Lung (tissue), 12 donors: ENCODE measurements around the gene EIF4A3. TPM values are rescaled to one million over a fixed set of nuclear protein-coding genes. Genes with fewer than 3 reads are reported as not detected.
A peak's percentile ranks its signal among the peaks of the same experiment; 100 is the strongest.

ENCODE experiments used
- ATAC-seq: fragments of 200-7000 bp; cut with Tn5 transposase; one replicate; pipeline ENCODE4 v1.9.1; 2020; ENCODE audit warnings: moderate number of reproducible peaks; ENCODE audit not compliant: insufficient read depth, low FRiP score
- DNase-seq, 3 donors: peaks; one replicate each; pipeline ENCODE4 v3.0.0-alpha.2; 2013 to 2017
- H3K27ac ChIP-seq, 2 donors: one replicate each; pipeline ENCODE4 v1.5.1; 2013; ENCODE audit warnings: mild to moderate bottlenecking in 2 of 2, moderate library complexity in 2 of 2, control low read depth in 1 of 2, inconsistent platforms in 1 of 2, low read depth in 1 of 2, low read length in 1 of 2
- H3K27me3 ChIP-seq, 3 donors: one replicate each; pipeline ENCODE4 v1.5.1; 2013; ENCODE audit warnings: low read length in 2 of 3; ENCODE audit not compliant: control insufficient read depth in 3 of 3, insufficient read depth in 3 of 3
- H3K36me3 ChIP-seq, 4 donors: one replicate each; pipeline ENCODE4 v1.5.1; 2013; ENCODE audit warnings: low read length in 4 of 4, mild to moderate bottlenecking in 1 of 4, moderate library complexity in 1 of 4; ENCODE audit not compliant: control insufficient read depth in 4 of 4, insufficient read depth in 4 of 4
- H3K4me1 ChIP-seq, 5 donors: one replicate each; pipeline ENCODE4 v1.5.1; 2013; ENCODE audit warnings: low read length in 5 of 5, mild to moderate bottlenecking in 2 of 5, moderate library complexity in 1 of 5; ENCODE audit not compliant: control insufficient read depth in 5 of 5, insufficient read depth in 5 of 5
- H3K4me3 ChIP-seq: one replicate; pipeline ENCODE4 v1.5.1; 2013; ENCODE audit warnings: mild to moderate bottlenecking, control low read depth, moderate library complexity
- H3K9ac ChIP-seq, 2 donors: one replicate each; pipeline ENCODE4 v1.5.1; 2013; ENCODE audit warnings: low read length in 2 of 2, control low read depth in 1 of 2; ENCODE audit not compliant: insufficient read depth in 1 of 2
- H3K9me3 ChIP-seq, 4 donors: one replicate each; pipeline ENCODE4 v1.5.1; 2013; ENCODE audit warnings: low read length in 3 of 4, mild to moderate bottlenecking in 1 of 4, moderate library complexity in 1 of 4; ENCODE audit not compliant: control insufficient read depth in 4 of 4, insufficient read depth in 3 of 4
- WGBS, 2 donors: extraction: QIAGEN DNeasy Blood & Tissue Kit; methylation state at CpG; one replicate each; pipeline ENCODE4 v1.1.7; 2013; 5-methylcytosine and 5-hydroxymethylcytosine counted together
- polyA plus RNA-seq, 2 donors: library from polyadenylated mRNA; stranded (reverse); fragments of 200-250 nt; gene quantifications; one replicate each; pipeline ENCODE4 v1.2.1, GENCODE V29; 2013
- total RNA-seq, 2 donors: library from RNA; depleted of rRNA in 1 of 2; stranded (reverse); fragments of >200 nt in 1 of 2; gene quantifications; one replicate each; pipeline ENCODE4 v1.2.1, GENCODE V29; 2014 to 2021
- TF ChIP-seq, protein P1 (sequence below): IDR thresholded peaks from 2 replicates; pipeline ENCODE4 v1.5.1; 2012; ENCODE audit warnings: mild to moderate bottlenecking; ENCODE audit errors: control extremely low read depth, extremely low read depth
- donor health status: control.
- donor health status: control.
- donor health status: Bipolar disorder and iron deficiency.
- donor health status: healthy.
- donor health status: DM: yes; HTN: yes; CAD: no.

Gene EIF4A3
- total and polyA plus RNA-seq, 4 donors, result 37.4 to 112 (median 62.4) TPM

- Histone ChIP-seq H3K4me3 (no peak overlapping the region), H3K27me3 (no peaks in the 10 kb centered on the region), H3K36me3 (peaks cover 0 to 6% (median 0%) of the 10 kb centered on the region in 4 donors), H3K9me3 (no peaks in the 10 kb centered on the region), H3K9ac (no peak overlapping the region), H3K4me1 (peaks cover 0 to 23% (median 5%) of the 10 kb centered on the region in 5 donors), H3K27ac (no peak overlapping the region)
- peak; percentile 55 to 78 (median 74) for DNase-seq
- WGBS, 2 donors, result 44 to 69% methylated on average over 29 of the region's 29 CpGs
- no peak for ATAC-seq
- TF ChIP-seq, protein P1, sequence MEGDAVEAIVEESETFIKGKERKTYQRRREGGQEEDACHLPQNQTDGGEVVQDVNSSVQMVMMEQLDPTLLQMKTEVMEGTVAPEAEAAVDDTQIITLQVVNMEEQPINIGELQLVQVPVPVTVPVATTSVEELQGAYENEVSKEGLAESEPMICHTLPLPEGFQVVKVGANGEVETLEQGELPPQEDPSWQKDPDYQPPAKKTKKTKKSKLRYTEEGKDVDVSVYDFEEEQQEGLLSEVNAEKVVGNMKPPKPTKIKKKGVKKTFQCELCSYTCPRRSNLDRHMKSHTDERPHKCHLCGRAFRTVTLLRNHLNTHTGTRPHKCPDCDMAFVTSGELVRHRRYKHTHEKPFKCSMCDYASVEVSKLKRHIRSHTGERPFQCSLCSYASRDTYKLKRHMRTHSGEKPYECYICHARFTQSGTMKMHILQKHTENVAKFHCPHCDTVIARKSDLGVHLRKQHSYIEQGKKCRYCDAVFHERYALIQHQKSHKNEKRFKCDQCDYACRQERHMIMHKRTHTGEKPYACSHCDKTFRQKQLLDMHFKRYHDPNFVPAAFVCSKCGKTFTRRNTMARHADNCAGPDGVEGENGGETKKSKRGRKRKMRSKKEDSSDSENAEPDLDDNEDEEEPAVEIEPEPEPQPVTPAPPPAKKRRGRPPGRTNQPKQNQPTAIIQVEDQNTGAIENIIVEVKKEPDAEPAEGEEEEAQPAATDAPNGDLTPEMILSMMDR, result no peak
Measured at GRCh38 chr17:80105762-80106161, 41.2 kb downstream of the EIF4A3 start.

DNA sequence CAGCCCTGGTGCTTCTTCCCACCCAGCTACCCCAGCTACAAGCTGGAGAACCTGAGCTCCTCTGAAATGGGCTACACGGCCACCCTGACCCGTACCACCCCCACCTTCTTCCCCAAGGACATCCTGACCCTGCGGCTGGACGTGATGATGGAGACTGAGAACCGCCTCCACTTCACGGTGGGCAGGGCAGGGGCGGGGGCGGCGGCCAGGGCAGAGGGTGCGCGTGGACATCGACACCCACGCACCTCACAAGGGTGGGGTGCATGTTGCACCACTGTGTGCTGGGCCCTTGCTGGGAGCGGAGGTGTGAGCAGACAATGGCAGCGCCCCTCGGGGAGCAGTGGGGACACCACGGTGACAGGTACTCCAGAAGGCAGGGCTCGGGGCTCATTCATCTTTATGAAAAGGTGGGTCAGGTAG lies 42.0 kb downstream of the EIF4A3 start:
- DNase-seq (no peak), ATAC-seq (no peak)

DNA sequence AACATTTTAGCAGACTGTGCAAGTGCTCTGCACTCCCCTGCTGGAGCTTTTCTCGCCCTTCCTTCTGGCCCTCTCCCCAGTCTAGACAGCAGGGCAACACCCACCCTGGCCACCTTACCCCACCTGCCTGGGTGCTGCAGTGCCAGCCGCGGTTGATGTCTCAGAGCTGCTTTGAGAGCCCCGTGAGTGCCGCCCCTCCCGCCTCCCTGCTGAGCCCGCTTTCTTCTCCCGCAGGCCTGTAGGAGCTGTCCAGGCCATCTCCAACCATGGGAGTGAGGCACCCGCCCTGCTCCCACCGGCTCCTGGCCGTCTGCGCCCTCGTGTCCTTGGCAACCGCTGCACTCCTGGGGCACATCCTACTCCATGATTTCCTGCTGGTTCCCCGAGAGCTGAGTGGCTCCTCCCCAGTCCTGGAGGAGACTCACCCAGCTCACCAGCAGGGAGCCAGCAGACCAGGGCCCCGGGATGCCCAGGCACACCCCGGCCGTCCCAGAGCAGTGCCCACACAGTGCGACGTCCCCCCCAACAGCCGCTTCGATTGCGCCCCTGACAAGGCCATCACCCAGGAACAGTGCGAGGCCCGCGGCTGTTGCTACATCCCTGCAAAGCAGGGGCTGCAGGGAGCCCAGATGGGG lies 42.5 kb downstream of the EIF4A3 start:
- 63 to 77% methylated on average over 26 of the region's 26 CpGs for WGBS, 2 donors
- Histone ChIP-seq H3K36me3 (peaks cover 0 to 6% (median 0%) of the 10 kb centered on the region in 4 donors), H3K9ac (peak overlapping the region in 1 of 2 donors; percentile 28), H3K4me1 (peaks cover 0 to 29% (median 5%) of the 10 kb centered on the region in 5 donors), H3K9me3 (no peaks in the 10 kb centered on the region), H3K27me3 (no peaks in the 10 kb centered on the region), H3K4me3 (no peak overlapping the region), H3K27ac (no peak overlapping the region)
- DNase-seq (peak; percentile 28 to 58 (median 44)), ATAC-seq (no peak)
- TF ChIP-seq, protein P1, result no peak

More for the DNA sequence above, 42.0 kb downstream of the EIF4A3 start:
- Histone ChIP-seq H3K4me1 (peaks cover 0 to 29% (median 5%) of the 10 kb centered on the region in 5 donors), H3K9ac (no peak overlapping the region), H3K27ac (no peak overlapping the region), H3K4me3 (no peak overlapping the region), H3K36me3 (peaks cover 0 to 6% (median 0%) of the 10 kb centered on the region in 4 donors), H3K27me3 (no peaks in the 10 kb centered on the region), H3K9me3 (no peaks in the 10 kb centered on the region)
- WGBS, 2 donors, result 85 to 91% methylated on average over 18 of the region's 18 CpGs
- TF ChIP-seq, protein P1, result no peak
